IMR-90 (cell line): ENCODE data around the gene NPBWR2. TPM values are rescaled to one million over a fixed set of nuclear protein-coding genes. Genes with fewer than 3 reads are reported as not detected.

ENCODE experiments used
- ATAC-seq: fragments of 200-7000 bp; cut with Tn5 transposase; 2 replicates; pipeline ENCODE4 v1.9.1; 2020; ENCODE audit warnings: low read depth, mild to moderate bottlenecking, moderate library complexity
- BruUV-seq: library from RNA; stranded (reverse); fragments of 400-500 nt; replicated peaks from 2 replicates; lab custom pipeline; 2021; lab: Mats Ljungman, UMichigan
- CTCF ChIA-PET: fragments of 300-600 bp; formaldehyde crosslinking; extraction: SDS; loops from one replicate; lab custom pipeline; 2021; ENCODE audit warnings: antibody characterized with exemption; lab: Yijun Ruan, JAX
- POLR2A ChIA-PET: fragments of 300-600 bp; sonication (Branson Sonifier 250); formaldehyde crosslinking; loops from one replicate; lab custom pipeline; 2022; ENCODE audit warnings: antibody characterized with exemption; ENCODE audit not compliant: unreplicated experiment; lab: Charles Lee
- DNase-seq: peaks from one replicate; pipeline ENCODE4 v3.0.0; 2013
- H2AFZ ChIP-seq: replicated peaks from 2 replicates; pipeline ENCODE3; 2013; ENCODE audit warnings: low read length, mild to moderate bottlenecking; ENCODE audit not compliant: poor library complexity
- H2AK5ac ChIP-seq: 2 replicates; pipeline ENCODE4 v1.6.1; 2013; ENCODE audit warnings: low read depth, low read length, inconsistent platforms
- H2AK9ac ChIP-seq: replicated peaks from 2 replicates; pipeline ENCODE3; 2013; ENCODE audit warnings: mild to moderate bottlenecking, low read depth, low read length, moderate library complexity; ENCODE audit not compliant: poor library complexity
- H2BK120ac ChIP-seq: 2 replicates; pipeline ENCODE4 v1.6.1; 2013; ENCODE audit warnings: low read depth, low read length, inconsistent platforms
- H2BK15ac ChIP-seq: 3 replicates; pipeline ENCODE4 v1.6.1; 2013; ENCODE audit warnings: low read depth, low read length, inconsistent platforms
- H2BK20ac ChIP-seq: 2 replicates; pipeline ENCODE4 v1.6.1; 2013; ENCODE audit warnings: low read depth, mild to moderate bottlenecking, inconsistent platforms, low read length, moderate library complexity
- H2BK5ac ChIP-seq: 2 replicates; pipeline ENCODE4 v1.6.1; 2013; ENCODE audit warnings: mild to moderate bottlenecking, low read depth, low read length, inconsistent platforms; ENCODE audit not compliant: poor library complexity, severe bottlenecking
- H3K14ac ChIP-seq: replicated peaks from 2 replicates; pipeline ENCODE4 v1.6.1; 2013; ENCODE audit warnings: low read depth, low read length, inconsistent platforms
- H3K18ac ChIP-seq: 2 replicates; pipeline ENCODE4 v1.6.1; 2013; ENCODE audit warnings: low read depth, low read length, control low read depth
- H3K23ac ChIP-seq: 2 replicates; pipeline ENCODE4 v1.6.1; 2013; ENCODE audit warnings: low read depth, low read length, inconsistent platforms
- H3K27ac ChIP-seq: 2 replicates; pipeline ENCODE4 v1.5.1; 2013; ENCODE audit warnings: mild to moderate bottlenecking, control low read depth, low read length; ENCODE audit not compliant: insufficient read depth
- H3K27me3 ChIP-seq: 2 replicates; pipeline ENCODE4 v1.6.1; 2013; ENCODE audit warnings: low read length; ENCODE audit not compliant: control insufficient read depth, insufficient read depth
- H3K36me3 ChIP-seq: 2 replicates; pipeline ENCODE4 v1.6.1; 2013; ENCODE audit warnings: low read length, mixed read lengths; ENCODE audit not compliant: control insufficient read depth, insufficient read depth
- H3K4ac ChIP-seq: 2 replicates; pipeline ENCODE4 v1.6.1; 2013; ENCODE audit warnings: low read depth, low read length, inconsistent platforms
- H3K4me1 ChIP-seq: 2 replicates; pipeline ENCODE4 v1.6.1; 2013; ENCODE audit warnings: low read length, mixed read lengths; ENCODE audit not compliant: control insufficient read depth, insufficient read depth
- H3K4me2 ChIP-seq: 2 replicates; pipeline ENCODE4 v1.6.1; 2013; ENCODE audit warnings: low read depth, mild to moderate bottlenecking, control low read depth, low read length, moderate library complexity
- H3K4me3 ChIP-seq: 2 replicates; pipeline ENCODE4 v1.5.1; 2013; ENCODE audit warnings: low read depth, mild to moderate bottlenecking, control low read depth, low read length, moderate library complexity; ENCODE audit not compliant: insufficient read depth
- H3K56ac ChIP-seq: 2 replicates; pipeline ENCODE4 v1.6.1; 2013; ENCODE audit warnings: low read length, inconsistent platforms; ENCODE audit not compliant: insufficient read depth; ENCODE audit errors: extremely low read depth
- H3K79me1 ChIP-seq, 2 experiments: 2 replicates each; pipeline ENCODE4 v1.6.1; 2013; ENCODE audit warnings: low read length in 2 of 2, inconsistent platforms in 1 of 2, low read depth in 1 of 2
- H3K9ac ChIP-seq: 2 replicates; pipeline ENCODE4 v1.6.1; 2013; ENCODE audit warnings: low read depth, low read length, control low read depth
- H3K9me1 ChIP-seq: 2 replicates; pipeline ENCODE4 v1.6.1; 2013; ENCODE audit warnings: low read length, inconsistent platforms; ENCODE audit not compliant: insufficient read depth
- H3K9me3 ChIP-seq: 2 replicates; pipeline ENCODE4 v1.6.1; 2013; ENCODE audit warnings: low read length; ENCODE audit not compliant: control insufficient read depth, insufficient read depth
- H4K20me1 ChIP-seq: 2 replicates; pipeline ENCODE4 v1.6.1; 2013; ENCODE audit warnings: low read length, inconsistent platforms; ENCODE audit not compliant: insufficient read depth
- H4K5ac ChIP-seq: 2 replicates; pipeline ENCODE4 v1.6.1; 2013; ENCODE audit warnings: mild to moderate bottlenecking, low read depth, low read length, control low read depth
- H4K8ac ChIP-seq, 2 experiments: 2 replicates each; pipeline ENCODE4 v1.6.1; 2013; ENCODE audit warnings: low read depth in 2 of 2, low read length in 2 of 2, control low read depth in 1 of 2, inconsistent platforms in 1 of 2
- H4K91ac ChIP-seq: 2 replicates; pipeline ENCODE4 v1.6.1; 2013; ENCODE audit warnings: low read depth, low read length, inconsistent platforms; ENCODE audit not compliant: insufficient read depth
- RCOR1 ChIP-seq: IDR thresholded peaks from 2 replicates; pipeline ENCODE4 v1.6.1; 2012; ENCODE audit warnings: mild to moderate bottlenecking, low read length, improper control_type of control experiment; ENCODE audit not compliant: insufficient replicate concordance
- WGBS, 2 experiments: methylation state at CpG; one replicate each; pipeline versions ENCODE4 v1.1.5 to v1.1.7; 2013; ENCODE audit warnings: missing lambda C conversion rate in 2 of 2; ENCODE audit not compliant: insufficient read length in 1 of 2; ENCODE audit errors: extremely low coverage in 2 of 2; 5-methylcytosine and 5-hydroxymethylcytosine counted together
- dilution Hi-C: fragments of 300-500 bp; cut with HindIII; formaldehyde crosslinking; loops from one replicate; pipeline ENCODE4 v1.14.3; 2018; ENCODE audit warnings: low sequenced_read_pairs; ENCODE audit not compliant: unreplicated experiment
- in situ Hi-C: fragments of 300-500 bp; cut with MboI; formaldehyde crosslinking; loops from 3 replicates; pipeline ENCODE4 v1.14.3; 2019; ENCODE audit warnings: low sequenced_read_pairs, inconsistent platforms, mixed read lengths
- intact Hi-C: fragments of 100-400 bp; cut with micrococcal nuclease; formaldehyde crosslinking; loops from 2 replicates; pipeline ENCODE4 v1.10.0; 2022
- polyA plus RNA-seq, 3 experiments: library from polyadenylated mRNA; depleted of rRNA; stranded (reverse); fragments of >200 nt; gene quantifications; 2 replicates each; pipeline ENCODE4 v1.2.3, GENCODE V29; 2012; ENCODE audit warnings: low replicate concordance in 1 of 3
- total RNA-seq: library from RNA; depleted of rRNA; stranded (reverse); fragments of >200 nt; gene quantifications from 2 replicates; pipeline ENCODE4 v1.2.3, GENCODE V29; 2012

Gene NPBWR2
- total and polyA plus RNA-seq, 2 of the 4 experiments (the other 2 are of a cell fraction), result not detected

- H3K27ac ChIP-seq, result no peak overlapping the region
- dilution Hi-C loops, result no loop called here
- H3K56ac ChIP-seq, result no peak overlapping the region
- H3K27me3 ChIP-seq, result peaks cover 14% of the 10 kb centered on the region
- BruUV-seq, result no TSS peak
- no peak overlapping the region for H3K23ac ChIP-seq
- H4K8ac ChIP-seq, result no peak overlapping the region
- H3K14ac ChIP-seq, result no peak overlapping the region
- no peaks in the 10 kb centered on the region; the same call in 1 of the 2 replicates for H4K20me1 ChIP-seq
- H3K9ac ChIP-seq, result no peak overlapping the region
- TF ChIP-seq RCOR1, result no peak
- H4K91ac ChIP-seq, result no peak overlapping the region
- CTCF ChIA-PET, result no interaction called here
- H2AK5ac ChIP-seq, result no peak overlapping the region
- intact Hi-C loops, result no loop called here
- in situ Hi-C loops, result no loop called here
- H2AK9ac ChIP-seq, result no peak overlapping the region
- no peak overlapping the region for H3K4ac ChIP-seq
- ATAC-seq, result no peak
- POLR2A ChIA-PET, result no interaction called here
- H2BK120ac ChIP-seq, result no peak overlapping the region
- no peak overlapping the region for H2BK20ac ChIP-seq
- 0% methylated on average over 2 of the region's 13 CpGs; no CpG with 5 or more reads in 1 of the 2 experiments for WGBS, 2 experiments
- H3K4me2 ChIP-seq, result no peak overlapping the region
- no peaks in the 10 kb centered on the region for H3K79me1 ChIP-seq
- H3K9me3 ChIP-seq, result peaks cover 2% of the 10 kb centered on the region
- H3K18ac ChIP-seq, result no peak overlapping the region
- no peak overlapping the region for H3K4me3 ChIP-seq
- no peaks in the 10 kb centered on the region for H3K36me3 ChIP-seq
- DNase-seq, result no peak
- H3K4me1 ChIP-seq, result no peaks in the 10 kb centered on the region
- H2AFZ ChIP-seq, result no peak overlapping the region
- H3K9me1 ChIP-seq, result peaks cover 3% of the 10 kb centered on the region; the same call in 1 of the 2 replicates
- H2BK15ac ChIP-seq, result no peak overlapping the region
- H2BK5ac ChIP-seq, result no peak overlapping the region
- no peak overlapping the region for H4K5ac ChIP-seq
Measured at GRCh38 chr20:64150756-64151632, 43.6 kb upstream of the NPBWR2 start.
